GOT3 (cell line): ENCODE results near the gene EML4.
"Not testable (repeated sequence)": the region's sequence is repeated elsewhere in the genome, so short reads cannot be mapped to it uniquely, and the experiment has no call there.

ENCODE experiments used
- DNase-seq: peaks from one replicate; lab custom pipeline; 2025; ENCODE audit warnings: mixed read lengths; lab: John Stamatoyannopoulos, UW

EML4 gene

GRCh38 chr2:42169100-42169873 is at the start of gene EML4:
Gene EML4, plus strand, starts transcription at chr2:42169353. Its CDS starts 259 bp downstream, at chr2:42169612.
- DNase-seq: peak; percentile 77

- DNase-seq: no peak
Observed at GRCh38 chr2:42123426-42123825, 45.7 kb upstream of the EML4 start.

- DNase-seq: no peak
Observed at GRCh38 chr2:42124011-42124785, 45.0 kb upstream of the EML4 start.

GRCh38 chr2:42125841-42126594 is 43.1 kb upstream of the EML4 start:
- DNase-seq: no peak

- DNase-seq: not testable (repeated sequence)
Observed at GRCh38 chr2:42126873-42127272, 42.3 kb upstream of the EML4 start.

- no peak for DNase-seq
Observed at GRCh38 chr2:42127425-42128424, 41.4 kb upstream of the EML4 start.

GRCh38 chr2:42128721-42129486 is 40.2 kb upstream of the EML4 start:
- DNase-seq: no peak

- DNase-seq: no peak
Observed at GRCh38 chr2:42129487-42129852, 39.7 kb upstream of the EML4 start.

- DNase-seq: no peak
Observed at GRCh38 chr2:42129947-42130346, 39.2 kb upstream of the EML4 start.

- DNase-seq: not testable (repeated sequence)
Observed at GRCh38 chr2:42130858-42131257, 38.3 kb upstream of the EML4 start.

GRCh38 chr2:42132191-42132965 is 36.8 kb upstream of the EML4 start:
- DNase-seq: no peak

- peak; percentile 80 for DNase-seq
Observed at GRCh38 chr2:42132966-42133641, 36.0 kb upstream of the EML4 start.

GRCh38 chr2:42133771-42134195 is 35.4 kb upstream of the EML4 start:
- no peak for DNase-seq

- DNase-seq: not testable (repeated sequence)
Observed at GRCh38 chr2:42134401-42134932, 34.7 kb upstream of the EML4 start.

- DNase-seq: no peak
Observed at GRCh38 chr2:42135381-42136312, 33.5 kb upstream of the EML4 start.

GRCh38 chr2:42136782-42137124 is 32.4 kb upstream of the EML4 start:
- DNase-seq: no peak

- DNase-seq: no peak
Observed at GRCh38 chr2:42137125-42137841, 31.9 kb upstream of the EML4 start.
